Muscle of leg (tissue), 11 donors: ENCODE measurements around the gene FOXL1. TPM values are rescaled to one million over a fixed set of nuclear protein-coding genes. Genes with fewer than 3 reads are reported as not detected.
"Not testable (repeated sequence)": the region's sequence is repeated elsewhere in the genome, so short reads cannot be mapped to it uniquely, and the experiment has no call there.

Experiments used
- DNase-seq: peaks from one replicate; pipeline ENCODE4 v3.0.0; 2013
- H3K27ac ChIP-seq: one replicate; pipeline ENCODE4 v1.5.1; 2013; ENCODE audit warnings: mild to moderate bottlenecking, low read length, control low read depth
- H3K27me3 ChIP-seq: one replicate; pipeline ENCODE4 v1.6.1; 2013; ENCODE audit warnings: low read length; ENCODE audit not compliant: control insufficient read depth, insufficient read depth
- H3K36me3 ChIP-seq: one replicate; pipeline ENCODE4 v1.6.1; 2013; ENCODE audit warnings: low read length; ENCODE audit not compliant: control insufficient read depth, insufficient read depth
- H3K4me1 ChIP-seq: one replicate; pipeline ENCODE4 v1.6.1; 2013; ENCODE audit warnings: low read length; ENCODE audit not compliant: control insufficient read depth, insufficient read depth
- H3K4me3 ChIP-seq: one replicate; pipeline ENCODE4 v1.5.1; 2013; ENCODE audit warnings: low read length, control low read depth
- H3K9me3 ChIP-seq: replicated peaks from 2 replicates; pipeline ENCODE4 v1.6.1; 2013; ENCODE audit warnings: low read depth, low read length; ENCODE audit not compliant: control insufficient read depth
- WGBS: methylation state at CpG from one replicate; pipeline ENCODE4 v1.1.5; 2013; ENCODE audit warnings: missing lambda C conversion rate; ENCODE audit not compliant: insufficient coverage; 5-methylcytosine and 5-hydroxymethylcytosine counted together
- polyA plus RNA-seq, 8 donors: library from polyadenylated mRNA; unstranded; fragments of 120-200 nt; gene quantifications; one replicate each; pipeline versions ENCODE4 v1.2.1 to v1.2.3, GENCODE V29; 2013; ENCODE audit warnings: inconsistent platforms in 1 of 8, low replicate concordance in 1 of 8; ENCODE audit not compliant: insufficient read length in 8 of 8, insufficient read depth in 1 of 8
- total RNA-seq: library from RNA; stranded (reverse); fragments of 120-200 nt; gene quantifications from one replicate; pipeline ENCODE4 v1.2.4, GENCODE V29; 2013

FOXL1 gene
- total and polyA plus RNA-seq, 9 donors = 0.19 to 0.82 (median 0.40) TPM

- H3K4me1 ChIP-seq = peaks cover 13% of the 10 kb centered on the region
- no peak overlapping the region for H3K27ac ChIP-seq
- no peak for DNase-seq
- no peaks in the 10 kb centered on the region for H3K9me3 ChIP-seq
- H3K36me3 ChIP-seq = no peaks in the 10 kb centered on the region
- 28% methylated on average over 4 of the region's 19 CpGs for WGBS
- no peak overlapping the region for H3K4me3 ChIP-seq
- H3K27me3 ChIP-seq = peaks cover 79% of the 10 kb centered on the region
Observed at GRCh38 chr16:86580063-86580790, 1.9 kb downstream of the FOXL1 start.

- WGBS = 61% methylated on average over 7 of the region's 9 CpGs
Observed at GRCh38 chr16:86580791-86581170, 2.4 kb downstream of the FOXL1 start.

GRCh38 chr16:86581458-86581857 lies 3.1 kb downstream of the FOXL1 start:
- peaks cover 73% of the 10 kb centered on the region for H3K27me3 ChIP-seq
- H3K4me1 ChIP-seq = peaks cover 6% of the 10 kb centered on the region
- H3K9me3 ChIP-seq = no peaks in the 10 kb centered on the region
- WGBS = 33% methylated on average over 1 of the region's 4 CpGs
- H3K27ac ChIP-seq = no peak overlapping the region
- H3K4me3 ChIP-seq = no peak overlapping the region
- H3K36me3 ChIP-seq = no peaks in the 10 kb centered on the region
- no peak for DNase-seq

More at GRCh38 chr16:86580791-86581170, 2.4 kb downstream of the FOXL1 start:
- Histone ChIP-seq H3K27me3 (peaks cover 76% of the 10 kb centered on the region), H3K27ac (no peak overlapping the region), H3K36me3 (no peaks in the 10 kb centered on the region), H3K4me1 (peaks cover 7% of the 10 kb centered on the region), H3K9me3 (no peaks in the 10 kb centered on the region), H3K4me3 (no peak overlapping the region)
- DNase-seq = no peak

GRCh38 chr16:86584071-86584685 lies 5.8 kb downstream of the FOXL1 start:
- Histone ChIP-seq H3K27me3 (peaks cover 53% of the 10 kb centered on the region), H3K4me3 (no peak overlapping the region), H3K27ac (no peak overlapping the region), H3K36me3 (no peaks in the 10 kb centered on the region), H3K9me3 (no peaks in the 10 kb centered on the region), H3K4me1 (no peaks in the 10 kb centered on the region)
- no peak for DNase-seq
- 74% methylated on average over 3 of the region's 6 CpGs for WGBS

- Histone ChIP-seq H3K4me1 (no peaks in the 10 kb centered on the region), H3K27ac (no peak overlapping the region), H3K9me3 (no peaks in the 10 kb centered on the region), H3K4me3 (no peak overlapping the region), H3K36me3 (no peaks in the 10 kb centered on the region), H3K27me3 (peaks cover 46% of the 10 kb centered on the region)
- WGBS = 75% methylated on average over 11 of the region's 12 CpGs
- no peak for DNase-seq
Observed at GRCh38 chr16:86584726-86585721, 6.7 kb downstream of the FOXL1 start.

GRCh38 chr16:86585821-86586611 lies 7.7 kb downstream of the FOXL1 start:
- Histone ChIP-seq H3K4me1 (no peaks in the 10 kb centered on the region), H3K27ac (peak overlapping the region; percentile 44), H3K27me3 (peaks cover 45% of the 10 kb centered on the region), H3K4me3 (no peak overlapping the region), H3K9me3 (no peaks in the 10 kb centered on the region), H3K36me3 (no peaks in the 10 kb centered on the region)
- DNase-seq = no peak
- WGBS = 55% methylated on average over 7 of the region's 10 CpGs

GRCh38 chr16:86587487-86587886 lies 9.1 kb downstream of the FOXL1 start:
- Histone ChIP-seq H3K27ac (no peak overlapping the region), H3K4me1 (no peaks in the 10 kb centered on the region), H3K4me3 (no peak overlapping the region), H3K9me3 (no peaks in the 10 kb centered on the region), H3K27me3 (peaks cover 42% of the 10 kb centered on the region), H3K36me3 (no peaks in the 10 kb centered on the region)
- WGBS = 98% methylated on average over 3 of the region's 3 CpGs
- DNase-seq = no peak

GRCh38 chr16:86587955-86588354 lies 9.6 kb downstream of the FOXL1 start:
- H3K27ac ChIP-seq, H3K9me3 ChIP-seq, H3K4me3 ChIP-seq, H3K36me3 ChIP-seq, DNase-seq, H3K4me1 ChIP-seq: not testable (repeated sequence)
- 91% methylated on average over 3 of the region's 3 CpGs for WGBS
- peaks cover 46% of the 10 kb centered on the region for H3K27me3 ChIP-seq

- Histone ChIP-seq H3K27ac (no peak overlapping the region), H3K27me3 (peaks cover 51% of the 10 kb centered on the region)
- 67% methylated on average over 2 of the region's 4 CpGs for WGBS
Observed at GRCh38 chr16:86590501-86591144, 12.3 kb downstream of the FOXL1 start.

More at GRCh38 chr16:86590501-86591144, 12.3 kb downstream of the FOXL1 start:
- Histone ChIP-seq H3K9me3 (no peaks in the 10 kb centered on the region), H3K4me3 (no peak overlapping the region), H3K36me3 (no peaks in the 10 kb centered on the region), H3K4me1 (no peaks in the 10 kb centered on the region)
- DNase-seq = no peak
